ENCODE data around the gene GMPR2. TPM values are rescaled to one million over a fixed set of nuclear protein-coding genes. Genes with fewer than 3 reads are reported as not detected.

GMPR2 gene
- total and polyA plus RNA-seq, 2 of the 13 experiments (the other 11 are each of a cell fraction or from before 2014, with no cell fraction given): 210 to 273 TPM

DNA sequence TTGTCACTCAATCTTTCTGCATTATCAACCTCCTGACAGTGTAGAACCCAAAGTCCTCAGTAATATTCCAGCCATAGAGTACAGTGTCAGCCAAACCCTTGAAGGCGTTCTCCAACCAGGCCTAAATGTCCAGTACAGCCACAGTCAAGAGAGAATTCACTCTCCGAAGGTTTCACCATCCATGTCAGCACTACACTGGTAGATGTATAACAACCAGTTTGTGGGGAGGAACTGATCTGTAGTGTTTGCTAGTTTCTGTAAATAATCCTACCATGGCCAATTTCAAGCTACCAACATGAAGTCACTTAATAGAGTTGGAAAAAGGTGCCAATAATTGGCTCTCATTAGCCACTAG is 16.4 kb upstream of the GMPR2 start:
- FAIRE-seq: no peak
- peak overlapping the region; percentile 1 for H3K27ac ChIP-seq (ENCODE audit: extremely low read length, insufficient read depth, low read length)
- H3K9me3 ChIP-seq (ENCODE audit: low read length): no peaks in the 10 kb centered on the region
- intact Hi-C loops (cut with micrococcal nuclease; ENCODE audit: unreplicated experiment) (loop anchor here (1.0 to 2.0 kb wide), 4 partner anchors 16 to 81 kb away; partner anchors contain the start of genes GMPR2, NEDD8, RABGGTA and TINF2), in situ Hi-C loops (cut with HindIII; ENCODE audit: extremely low pct_ligation_motif_present, low pct_unique_long_range_greater_than_20kb) (no loop called here)
- H3K4me2 ChIP-seq (ENCODE audit: low read depth, low read length): peak overlapping the region; percentile 93
- no peaks in the 10 kb centered on the region for H4K20me1 ChIP-seq (ENCODE audit: insufficient read depth, low read length)
- no peak overlapping the region for H2AFZ ChIP-seq (ENCODE audit: low read length)
- ATAC-seq: no peak
- WGBS (ENCODE audit: low lambda C conversion rate): 94% methylated on average over 2 of the region's 2 CpGs
- ChIA-PET CTCF (ENCODE audit: low intra/inter-chr PET ratio, low total read pairs) (interaction anchor here (1.3 to 3.1 kb wide), 5 partner anchors 16 to 92 kb away, joined by 7 to 44 read pairs (median 10); partner anchors contain the start of genes CIDEB, GMPR2, NEDD8 and RABGGTA), POLR2A (interaction anchor here (0.9 to 8.1 kb wide), 28 partner anchors 9 to 1122 kb away, joined by 3 to 230 read pairs (median 8); partner anchors contain the start of genes ACIN1, C14orf119, CIDEB and DCAF11)
- no peak for DNase-seq (ENCODE audit: low spot score)
- H3K36me3 ChIP-seq (replicated peaks in 1 of 2; ENCODE audit: control insufficient read depth in 1 of 2, insufficient read depth in 2 of 2, low read length in 2 of 2): peaks cover 8 to 15% of the 10 kb centered on the region in 2 experiments; a peak in 4 of 5 replicates
- H3K4me1 ChIP-seq (ENCODE audit: insufficient read depth, low read length): peaks cover 38% of the 10 kb centered on the region
- peak overlapping the region; percentile 81 for H3K9ac ChIP-seq (ENCODE audit: insufficient read depth, low read depth, low read length)
- H3K79me2 ChIP-seq (ENCODE audit: insufficient read depth, low read length): peaks cover 22% of the 10 kb centered on the region
- peak overlapping the region in 1 of 3 experiments; percentile 98; a peak in 1 of 6 replicates for H3K4me3 ChIP-seq (replicated peaks in 1 of 3; ENCODE audit: insufficient read depth in 1 of 3, low read depth in 2 of 3, low read length in 3 of 3)
- H3K27me3 ChIP-seq (ENCODE audit: control insufficient read depth in 1 of 2, insufficient read depth in 2 of 2, low read length in 2 of 2): no peaks in the 10 kb centered on the region; a peak in 1 of 5 replicates
- BruUV-seq (replicated peaks): no TSS peak
- TF ChIP-seq FLYWCH1 (CRISPR knock-in tag; IDR thresholded peaks at IDR 0.05): peak; percentile 90; the same call in 1 of the 2 replicates
- TF ChIP-seq, protein P1, sequence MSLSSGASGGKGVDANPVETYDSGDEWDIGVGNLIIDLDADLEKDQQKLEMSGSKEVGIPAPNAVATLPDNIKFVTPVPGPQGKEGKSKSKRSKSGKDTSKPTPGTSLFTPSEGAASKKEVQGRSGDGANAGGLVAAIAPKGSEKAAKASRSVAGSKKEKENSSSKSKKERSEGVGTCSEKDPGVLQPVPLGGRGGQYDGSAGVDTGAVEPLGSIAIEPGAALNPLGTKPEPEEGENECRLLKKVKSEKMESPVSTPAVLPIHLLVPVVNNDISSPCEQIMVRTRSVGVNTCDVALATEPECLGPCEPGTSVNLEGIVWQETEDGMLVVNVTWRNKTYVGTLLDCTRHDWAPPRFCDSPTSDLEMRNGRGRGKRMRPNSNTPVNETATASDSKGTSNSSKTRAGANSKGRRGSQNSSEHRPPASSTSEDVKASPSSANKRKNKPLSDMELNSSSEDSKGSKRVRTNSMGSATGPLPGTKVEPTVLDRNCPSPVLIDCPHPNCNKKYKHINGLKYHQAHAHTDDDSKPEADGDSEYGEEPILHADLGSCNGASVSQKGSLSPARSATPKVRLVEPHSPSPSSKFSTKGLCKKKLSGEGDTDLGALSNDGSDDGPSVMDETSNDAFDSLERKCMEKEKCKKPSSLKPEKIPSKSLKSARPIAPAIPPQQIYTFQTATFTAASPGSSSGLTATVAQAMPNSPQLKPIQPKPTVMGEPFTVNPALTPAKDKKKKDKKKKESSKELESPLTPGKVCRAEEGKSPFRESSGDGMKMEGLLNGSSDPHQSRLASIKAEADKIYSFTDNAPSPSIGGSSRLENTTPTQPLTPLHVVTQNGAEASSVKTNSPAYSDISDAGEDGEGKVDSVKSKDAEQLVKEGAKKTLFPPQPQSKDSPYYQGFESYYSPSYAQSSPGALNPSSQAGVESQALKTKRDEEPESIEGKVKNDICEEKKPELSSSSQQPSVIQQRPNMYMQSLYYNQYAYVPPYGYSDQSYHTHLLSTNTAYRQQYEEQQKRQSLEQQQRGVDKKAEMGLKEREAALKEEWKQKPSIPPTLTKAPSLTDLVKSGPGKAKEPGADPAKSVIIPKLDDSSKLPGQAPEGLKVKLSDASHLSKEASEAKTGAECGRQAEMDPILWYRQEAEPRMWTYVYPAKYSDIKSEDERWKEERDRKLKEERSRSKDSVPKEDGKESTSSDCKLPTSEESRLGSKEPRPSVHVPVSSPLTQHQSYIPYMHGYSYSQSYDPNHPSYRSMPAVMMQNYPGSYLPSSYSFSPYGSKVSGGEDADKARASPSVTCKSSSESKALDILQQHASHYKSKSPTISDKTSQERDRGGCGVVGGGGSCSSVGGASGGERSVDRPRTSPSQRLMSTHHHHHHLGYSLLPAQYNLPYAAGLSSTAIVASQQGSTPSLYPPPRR (CRISPR knock-in tag; IDR thresholded peaks at IDR 0.05; ENCODE audit: borderline replicate concordance): no peak
- 0 out of 2 replicates have a peak, but pooled peaks have one; percentile 2 for TF ChIP-seq MTA3 (CRISPR knock-in tag; IDR thresholded peaks at IDR 0.05)
- TF ChIP-seq, protein P2, sequence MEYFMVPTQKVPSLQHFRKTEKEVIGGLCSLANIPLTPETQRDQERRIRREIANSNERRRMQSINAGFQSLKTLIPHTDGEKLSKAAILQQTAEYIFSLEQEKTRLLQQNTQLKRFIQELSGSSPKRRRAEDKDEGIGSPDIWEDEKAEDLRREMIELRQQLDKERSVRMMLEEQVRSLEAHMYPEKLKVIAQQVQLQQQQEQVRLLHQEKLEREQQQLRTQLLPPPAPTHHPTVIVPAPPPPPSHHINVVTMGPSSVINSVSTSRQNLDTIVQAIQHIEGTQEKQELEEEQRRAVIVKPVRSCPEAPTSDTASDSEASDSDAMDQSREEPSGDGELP (IDR thresholded peaks at IDR 0.05; ENCODE audit: borderline replicate concordance, low read depth): no peak
- TF ChIP-seq ZNF292 (CRISPR knock-in tag; IDR thresholded peaks at IDR 0.05; ENCODE audit: borderline replicate concordance, low read depth): no peak
- no peak for TF ChIP-seq ZSCAN21 (CRISPR knock-in tag; IDR thresholded peaks at IDR 0.05; ENCODE audit: borderline replicate concordance)
- no peak for TF ChIP-seq NCOA2 (CRISPR knock-in tag; IDR thresholded peaks at IDR 0.05)
- TF ChIP-seq, protein P3, sequence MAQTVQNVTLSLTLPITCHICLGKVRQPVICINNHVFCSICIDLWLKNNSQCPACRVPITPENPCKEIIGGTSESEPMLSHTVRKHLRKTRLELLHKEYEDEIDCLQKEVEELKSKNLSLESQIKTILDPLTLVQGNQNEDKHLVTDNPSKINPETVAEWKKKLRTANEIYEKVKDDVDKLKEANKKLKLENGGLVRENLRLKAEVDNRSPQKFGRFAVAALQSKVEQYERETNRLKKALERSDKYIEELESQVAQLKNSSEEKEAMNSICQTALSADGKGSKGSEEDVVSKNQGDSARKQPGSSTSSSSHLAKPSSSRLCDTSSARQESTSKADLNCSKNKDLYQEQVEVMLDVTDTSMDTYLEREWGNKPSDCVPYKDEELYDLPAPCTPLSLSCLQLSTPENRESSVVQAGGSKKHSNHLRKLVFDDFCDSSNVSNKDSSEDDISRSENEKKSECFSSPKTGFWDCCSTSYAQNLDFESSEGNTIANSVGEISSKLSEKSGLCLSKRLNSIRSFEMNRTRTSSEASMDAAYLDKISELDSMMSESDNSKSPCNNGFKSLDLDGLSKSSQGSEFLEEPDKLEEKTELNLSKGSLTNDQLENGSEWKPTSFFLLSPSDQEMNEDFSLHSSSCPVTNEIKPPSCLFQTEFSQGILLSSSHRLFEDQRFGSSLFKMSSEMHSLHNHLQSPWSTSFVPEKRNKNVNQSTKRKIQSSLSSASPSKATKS (CRISPR knock-in tag; IDR thresholded peaks at IDR 0.05): no peak
- no peak for TF ChIP-seq FOXJ3 (CRISPR knock-in tag; IDR thresholded peaks at IDR 0.05; ENCODE audit: borderline replicate concordance)
- TF ChIP-seq, protein P4, sequence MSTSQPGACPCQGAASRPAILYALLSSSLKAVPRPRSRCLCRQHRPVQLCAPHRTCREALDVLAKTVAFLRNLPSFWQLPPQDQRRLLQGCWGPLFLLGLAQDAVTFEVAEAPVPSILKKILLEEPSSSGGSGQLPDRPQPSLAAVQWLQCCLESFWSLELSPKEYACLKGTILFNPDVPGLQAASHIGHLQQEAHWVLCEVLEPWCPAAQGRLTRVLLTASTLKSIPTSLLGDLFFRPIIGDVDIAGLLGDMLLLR (CRISPR knock-in tag; IDR thresholded peaks at IDR 0.05): no peak
- 0 out of 2 replicates have a peak, but pooled peaks have one; percentile 2 for TF ChIP-seq ZNF7 (CRISPR knock-in tag; IDR thresholded peaks at IDR 0.05)
- no peak for TF ChIP-seq ZNF552 (CRISPR knock-in tag; IDR thresholded peaks at IDR 0.05; ENCODE audit: borderline replicate concordance)
- no peak for TF ChIP-seq ZNF557 (CRISPR knock-in tag; IDR thresholded peaks at IDR 0.05)
- TF ChIP-seq CBX2 (IDR thresholded peaks at IDR 0.05; ENCODE audit: low read depth, low read length): no peak
- TF ChIP-seq CBX2 (CRISPR knock-in tag; IDR thresholded peaks at IDR 0.05; ENCODE audit: low read depth): no peak
- TF ChIP-seq ZNF781 (CRISPR knock-in tag; IDR thresholded peaks at IDR 0.05; ENCODE audit: borderline replicate concordance, not compliant biosample characterization): no peak
